HCT116 (cell line): ENCODE data around the gene SERGEF. TPM values are rescaled to one million over a fixed set of nuclear protein-coding genes. Genes with fewer than 3 reads are reported as not detected.

Experiments
- ATAC-seq: fragments of 200-7000 bp; cut with Tn5 transposase; 2 replicates; pipeline ENCODE4 v1.9.1; 2020; ENCODE audit warnings: mild to moderate bottlenecking, moderate library complexity
- BruUV-seq: library from RNA; stranded (reverse); fragments of 400-500 nt; replicated peaks from 2 replicates; lab custom pipeline; 2021; lab: Mats Ljungman, UMichigan
- CTCF ChIA-PET: fragments of 300-600 bp; sonication (Branson Sonifier 250); formaldehyde crosslinking; loops from one replicate; lab custom pipeline; 2021; ENCODE audit warnings: antibody characterized with exemption; lab: Charles Lee
- POLR2A ChIA-PET: fragments of 300-600, 350-600 bp; sonication (Branson Sonifier 250); formaldehyde crosslinking; loops from one replicate; lab custom pipeline; 2021; ENCODE audit warnings: antibody characterized with exemption; lab: Charles Lee
- RAD21 ChIA-PET, 2 experiments: fragments of 300-600 bp; sonication (Branson Sonifier 250); formaldehyde crosslinking; loops; one replicate each; lab custom pipeline; 2023; ENCODE audit warnings: low total read pairs in 2 of 2; ENCODE audit not compliant: uncharacterized antibody in 2 of 2, unreplicated experiment in 2 of 2, low non-redundant PET in 1 of 2; lab: Charles Lee
- DNase-seq: peaks from one replicate; pipeline ENCODE4 v3.0.0-alpha.2; 2010; ENCODE audit warnings: low read depth, low spot score
- H2AFZ ChIP-seq: fragments of 200-600 bp; shearing (Covaris generic), sonication (generic); 2 replicates; pipeline ENCODE4 v1.6.1; 2017; ENCODE audit warnings: low read depth, mixed run types, mixed read lengths, antibody characterized with exemption, low read length; ENCODE audit not compliant: poor library complexity, severe bottlenecking
- H3K27ac ChIP-seq: 2 replicates; pipeline ENCODE4 v1.5.1; 2012; ENCODE audit warnings: low read depth, low read length
- H3K27me3 ChIP-seq: fragments of 200-600 bp; sonication (generic); 2 replicates; pipeline ENCODE4 v1.6.1; 2016; ENCODE audit warnings: mixed run types, low read length, mixed read lengths; ENCODE audit not compliant: insufficient read depth
- H3K36me3 ChIP-seq, 2 experiments: fragments of 200-500 bp in 1 of 2; fragments of 200-600 bp in 1 of 2; sonication (Bioruptor generic) in 1 of 2; sonication (generic) in 1 of 2; 2 replicates each; pipeline versions ENCODE4 v1.5.1 to v1.6.1; 2014 to 2016; ENCODE audit warnings: low read length in 2 of 2, inconsistent platforms in 1 of 2, mixed read lengths in 1 of 2, mixed run types in 1 of 2; ENCODE audit not compliant: insufficient read depth in 2 of 2, control insufficient read depth in 1 of 2
- H3K4me1 ChIP-seq, 2 experiments: fragments of 200-600 bp in 1 of 2; sonication (generic) in 1 of 2; 2 replicates each; pipeline versions ENCODE4 v1.5.1 to v1.6.1; 2012 to 2017; ENCODE audit warnings: low read length in 2 of 2, inconsistent platforms in 1 of 2, mild to moderate bottlenecking in 1 of 2, mixed read lengths in 1 of 2, mixed run types in 1 of 2, moderate library complexity in 1 of 2; ENCODE audit not compliant: insufficient read depth in 2 of 2, control insufficient read depth in 1 of 2
- H3K4me2 ChIP-seq: fragments of 200-600 bp; sonication (generic); 2 replicates; pipeline ENCODE4 v1.6.1; 2017; ENCODE audit warnings: mixed run types, low read length, mixed read lengths
- H3K4me3 ChIP-seq, 2 experiments: fragments of 200-600 bp in 1 of 2; sonication (generic) in 1 of 2; replicated peaks in 1 of 2; 2 replicates each; pipeline ENCODE4 v1.5.1; 2011 to 2016; ENCODE audit warnings: low read length in 2 of 2, control low read depth in 1 of 2, low read depth in 1 of 2, mild to moderate bottlenecking in 1 of 2, mixed read lengths in 1 of 2, mixed run types in 1 of 2
- H3K79me2 ChIP-seq: fragments of 200-600 bp; sonication (generic); 2 replicates; pipeline ENCODE4 v1.6.1; 2017; ENCODE audit warnings: mild to moderate bottlenecking, mixed run types, low read length, moderate library complexity, mixed read lengths; ENCODE audit not compliant: insufficient read depth
- H3K9ac ChIP-seq: fragments of 200-600 bp; sonication (generic); 2 replicates; pipeline ENCODE4 v1.6.1; 2016; ENCODE audit warnings: low read length, mixed read lengths
- H3K9me2 ChIP-seq: fragments of 200-600 bp; sonication (generic), shearing (Covaris generic); 2 replicates; pipeline ENCODE4 v1.6.1; 2017; ENCODE audit warnings: mixed run types, mild to moderate bottlenecking, moderate library complexity; ENCODE audit not compliant: insufficient read depth
- H3K9me3 ChIP-seq, 2 experiments: fragments of 200-500 bp in 1 of 2; fragments of 200-600 bp in 1 of 2; sonication (Bioruptor generic) in 1 of 2; sonication (generic) in 1 of 2; 2 replicates each; pipeline ENCODE4 v1.6.1; 2014 to 2017; ENCODE audit warnings: low read length in 2 of 2, mixed read lengths in 2 of 2, inconsistent platforms in 1 of 2, low read depth in 1 of 2, mild to moderate bottlenecking in 1 of 2, mixed run types in 1 of 2, moderate library complexity in 1 of 2; ENCODE audit not compliant: control insufficient read depth in 1 of 2, insufficient read depth in 1 of 2
- H4K20me1 ChIP-seq: fragments of 200-600 bp; sonication (generic), shearing (Covaris generic); 2 replicates; pipeline ENCODE4 v1.6.1; 2017; ENCODE audit warnings: mixed run types, mild to moderate bottlenecking, moderate library complexity; ENCODE audit not compliant: insufficient read depth
- EGR1 ChIP-seq: IDR thresholded peaks from 2 replicates; pipeline ENCODE4 v1.6.1; 2012; ENCODE audit warnings: low read depth
- ELF1 ChIP-seq: IDR thresholded peaks from 2 replicates; pipeline ENCODE4 v1.6.1; 2012; ENCODE audit warnings: low read depth, borderline replicate concordance
- EZH2 ChIP-seq: fragments of 200-600 bp; sonication (generic); IDR thresholded peaks from 2 replicates; pipeline ENCODE4 v1.6.1; 2017; ENCODE audit warnings: antibody characterized with exemption, mixed run types
- SIN3A ChIP-seq: IDR thresholded peaks from 2 replicates; pipeline ENCODE4 v1.6.1; 2012; ENCODE audit warnings: low read depth
- TCF7L2 ChIP-seq: IDR thresholded peaks from 2 replicates; pipeline ENCODE4 v1.7.0; 2011; ENCODE audit warnings: borderline replicate concordance, inconsistent platforms; ENCODE audit not compliant: insufficient read depth, insufficient read length; ENCODE audit errors: extremely low read depth
- intact Hi-C: fragments of 100-400 bp; cut with micrococcal nuclease; formaldehyde crosslinking; loops from 2 replicates; pipeline ENCODE4 v1.10.0; 2022
- total RNA-seq: library from RNA; stranded (reverse); gene quantifications from one replicate; pipeline ENCODE4 v1.2.1, GENCODE V29; 2021; ENCODE audit not compliant: unreplicated experiment
- TF ChIP-seq, protein P1 (sequence below): IDR thresholded peaks from 2 replicates; pipeline ENCODE4 v1.6.1; 2012
- TF ChIP-seq, protein P2 (sequence below): IDR thresholded peaks from 2 replicates; pipeline ENCODE4 v1.6.1; 2012

The SERGEF gene
- total RNA-seq, 1 experiment from 2014 or later = 32.8 TPM

DNA sequence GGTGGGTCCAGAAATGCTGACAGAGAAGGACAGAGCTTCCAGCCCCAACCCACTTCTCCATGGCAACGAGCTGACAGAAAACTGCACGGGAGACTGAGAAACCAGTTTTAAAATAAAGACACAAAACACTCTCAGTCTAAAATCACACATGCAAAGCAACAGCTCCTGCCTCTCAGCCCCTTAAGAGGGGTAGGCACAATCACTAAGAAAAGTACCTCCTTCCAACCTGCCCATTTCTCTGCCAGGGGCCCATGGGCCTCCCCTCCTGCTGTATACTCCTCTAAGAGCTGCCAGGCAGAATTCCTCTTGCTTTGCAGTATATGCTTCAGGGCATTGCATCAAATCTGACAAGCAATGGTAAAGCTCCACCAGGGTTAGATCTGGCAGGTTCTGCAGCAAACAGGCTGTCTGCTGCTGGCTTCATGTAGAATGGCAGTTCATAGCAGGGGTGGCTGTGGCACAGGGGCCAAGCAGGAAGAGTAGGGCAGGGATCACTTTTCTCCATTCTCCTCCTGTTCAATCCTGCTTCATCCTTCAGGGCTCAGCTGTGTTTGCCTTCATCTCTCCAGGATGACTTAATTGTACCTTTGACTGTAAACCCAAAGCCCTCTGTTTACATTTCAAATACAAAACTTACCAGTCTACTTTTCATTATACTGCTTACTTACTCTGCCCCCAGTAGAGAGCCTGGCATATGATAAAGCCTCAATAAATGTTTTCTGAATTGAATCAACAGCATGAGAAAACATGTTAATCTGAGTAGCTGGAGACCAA, 200.6 kb downstream of the SERGEF start:
- Histone ChIP-seq H4K20me1 (no peaks in the 10 kb centered on the region), H3K9me3 (no peaks in the 10 kb centered on the region), H3K27ac (no peak overlapping the region), H3K36me3 (no peaks in the 10 kb centered on the region), H3K4me2 (no peak overlapping the region), H3K4me1 (peaks cover 0 to 10% of the 10 kb centered on the region in 2 experiments; a peak in 1 of 4 replicates), H3K9ac (no peak overlapping the region), H3K4me3 (no peak overlapping the region), H2AFZ (no peak overlapping the region), H3K79me2 (no peaks in the 10 kb centered on the region), H3K27me3 (no peaks in the 10 kb centered on the region), H3K9me2 (no peaks in the 10 kb centered on the region)
- ATAC-seq (no peak), DNase-seq (no peak)
- no TSS peak for BruUV-seq
- intact Hi-C loops = no loop called here
- ChIA-PET RAD21 (no interaction called here), POLR2A (no interaction called here), CTCF (no interaction called here)
- TF ChIP-seq TCF7L2 (no peak), ELF1 (no peak), EZH2 (no peak), EGR1 (no peak)
- TF ChIP-seq, protein P1, sequence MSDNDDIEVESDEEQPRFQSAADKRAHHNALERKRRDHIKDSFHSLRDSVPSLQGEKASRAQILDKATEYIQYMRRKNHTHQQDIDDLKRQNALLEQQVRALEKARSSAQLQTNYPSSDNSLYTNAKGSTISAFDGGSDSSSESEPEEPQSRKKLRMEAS = no peak
- TF ChIP-seq, all 23 proteins: peak for 0

DNA sequence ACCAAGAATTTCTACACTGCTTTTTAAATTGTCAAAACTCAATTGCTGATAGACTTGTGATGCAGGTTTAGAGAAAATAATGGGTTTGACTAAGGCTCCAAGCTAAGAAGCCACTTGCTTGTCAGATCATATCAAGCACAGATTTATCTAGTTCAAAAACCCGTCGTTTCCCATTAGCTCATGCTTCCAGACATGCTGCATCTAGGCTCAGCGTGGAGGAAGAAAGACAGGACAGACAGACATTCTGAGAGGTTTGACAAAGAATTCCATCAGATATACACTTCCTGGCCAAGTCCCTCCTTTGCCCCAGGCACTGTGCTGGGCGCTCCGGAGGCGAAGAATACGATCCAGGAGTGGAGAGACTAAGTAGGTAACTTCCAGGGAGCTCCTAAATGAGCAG, 201.5 kb downstream of the SERGEF start:
- no peak overlapping the region for H2AFZ ChIP-seq
- H3K4me2 ChIP-seq = no peak overlapping the region
- no peak overlapping the region for H3K9ac ChIP-seq
- H3K9me2 ChIP-seq = no peaks in the 10 kb centered on the region
- no TSS peak for BruUV-seq
- POLR2A ChIA-PET = no interaction called here
- H4K20me1 ChIP-seq = no peaks in the 10 kb centered on the region
- CTCF ChIA-PET = no interaction called here
- no peak for DNase-seq
- no peaks in the 10 kb centered on the region for H3K27me3 ChIP-seq
- TF ChIP-seq, protein P2, sequence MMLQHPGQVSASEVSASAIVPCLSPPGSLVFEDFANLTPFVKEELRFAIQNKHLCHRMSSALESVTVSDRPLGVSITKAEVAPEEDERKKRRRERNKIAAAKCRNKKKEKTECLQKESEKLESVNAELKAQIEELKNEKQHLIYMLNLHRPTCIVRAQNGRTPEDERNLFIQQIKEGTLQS = no peak
- no peak for TF ChIP-seq SIN3A
- intact Hi-C loops = no loop called here
- no peak overlapping the region for H3K27ac ChIP-seq
- RAD21 ChIA-PET = no interaction called here
- no peaks in the 10 kb centered on the region for H3K36me3 ChIP-seq
- H3K4me1 ChIP-seq = peaks cover 0 to 10% of the 10 kb centered on the region in 2 experiments; a peak in 1 of 4 replicates
- no peak for ATAC-seq
- no peaks in the 10 kb centered on the region for H3K9me3 ChIP-seq
- no peaks in the 10 kb centered on the region for H3K79me2 ChIP-seq
- H3K4me3 ChIP-seq = no peak overlapping the region
